Fibroblast of mammary gland (primary cell): ENCODE data around the gene CHD5.

Experiments
- DNase-seq: peaks from one replicate; pipeline ENCODE4 v3.0.0-alpha.2; 2010; ENCODE audit warnings: low read depth
- H3K4me3 ChIP-seq: 2 replicates; pipeline ENCODE4 v1.5.1; 2011; ENCODE audit warnings: low read depth, mild to moderate bottlenecking, low read length, moderate library complexity; ENCODE audit not compliant: control insufficient read depth
- TF ChIP-seq, protein P1 (sequence below): conservative IDR thresholded peaks from 2 replicates; pipeline ENCODE4 v1.5.1; 2011; ENCODE audit warnings: low read depth, low read length, inconsistent platforms; ENCODE audit not compliant: control insufficient read depth, insufficient read depth

Gene CHD5

DNA sequence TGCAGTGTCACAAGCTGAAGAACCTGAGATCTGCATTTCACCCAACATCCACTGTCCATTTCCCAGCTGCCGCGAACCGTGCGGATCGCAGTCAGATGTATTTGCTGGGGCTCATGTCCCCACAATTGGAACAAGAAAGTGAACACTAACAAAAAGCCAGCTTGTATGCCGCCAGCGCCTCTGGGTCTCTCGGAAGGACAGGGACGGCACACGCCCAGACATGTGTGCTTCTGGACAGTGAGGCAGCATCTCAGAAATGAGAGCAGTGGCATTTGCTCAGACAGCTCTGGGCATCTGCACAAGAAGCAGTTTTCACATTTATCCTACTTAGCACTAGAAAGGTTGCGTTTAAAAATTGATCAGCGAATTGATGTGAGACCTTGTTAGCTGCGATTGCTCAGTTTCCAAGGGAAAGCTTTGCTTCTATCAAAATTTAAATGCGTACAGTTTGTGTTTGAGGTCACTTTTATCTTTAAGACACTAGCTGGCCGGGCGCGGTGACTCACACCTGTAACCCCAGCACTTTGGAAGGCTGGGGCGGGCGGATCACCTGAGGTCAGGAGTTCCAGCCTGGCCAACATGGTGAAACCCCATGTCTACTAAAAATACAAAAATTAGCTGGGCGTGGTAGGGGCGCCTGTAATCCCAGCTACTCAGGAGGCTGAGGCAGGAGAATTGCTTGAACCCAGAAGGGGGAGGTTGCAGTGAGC lies 105.8 kb downstream of the CHD5 start:
- no peak overlapping the region for H3K4me3 ChIP-seq

DNA sequence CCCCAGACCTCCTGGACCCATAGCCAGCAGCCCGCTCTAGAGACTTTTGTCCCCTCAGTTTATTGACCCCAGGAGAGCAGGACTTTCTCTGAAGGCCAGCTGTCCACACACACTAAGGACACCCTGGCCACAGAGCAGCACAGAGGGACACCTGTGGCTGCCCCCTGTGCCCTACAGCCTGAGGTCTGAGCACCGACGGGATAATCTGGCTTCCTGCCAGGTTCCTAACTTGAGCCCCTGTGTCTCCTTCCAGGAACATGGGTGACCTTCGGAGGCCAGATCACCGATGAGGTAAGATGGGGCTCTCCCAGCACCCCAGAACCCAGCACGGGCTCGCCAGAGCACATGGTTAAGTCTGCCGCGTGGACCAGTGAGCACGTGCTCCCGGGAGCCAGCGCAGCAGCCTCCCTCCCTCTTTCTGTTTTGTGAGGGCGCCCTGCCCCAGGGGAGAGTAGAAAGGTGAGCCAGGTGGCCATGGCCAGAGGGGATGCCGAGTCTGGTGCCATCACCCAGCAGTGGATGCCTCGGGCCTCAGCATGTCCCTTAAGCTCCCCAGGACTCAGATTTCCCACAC lies 106.6 kb downstream of the CHD5 start:
- TF ChIP-seq, protein P1, sequence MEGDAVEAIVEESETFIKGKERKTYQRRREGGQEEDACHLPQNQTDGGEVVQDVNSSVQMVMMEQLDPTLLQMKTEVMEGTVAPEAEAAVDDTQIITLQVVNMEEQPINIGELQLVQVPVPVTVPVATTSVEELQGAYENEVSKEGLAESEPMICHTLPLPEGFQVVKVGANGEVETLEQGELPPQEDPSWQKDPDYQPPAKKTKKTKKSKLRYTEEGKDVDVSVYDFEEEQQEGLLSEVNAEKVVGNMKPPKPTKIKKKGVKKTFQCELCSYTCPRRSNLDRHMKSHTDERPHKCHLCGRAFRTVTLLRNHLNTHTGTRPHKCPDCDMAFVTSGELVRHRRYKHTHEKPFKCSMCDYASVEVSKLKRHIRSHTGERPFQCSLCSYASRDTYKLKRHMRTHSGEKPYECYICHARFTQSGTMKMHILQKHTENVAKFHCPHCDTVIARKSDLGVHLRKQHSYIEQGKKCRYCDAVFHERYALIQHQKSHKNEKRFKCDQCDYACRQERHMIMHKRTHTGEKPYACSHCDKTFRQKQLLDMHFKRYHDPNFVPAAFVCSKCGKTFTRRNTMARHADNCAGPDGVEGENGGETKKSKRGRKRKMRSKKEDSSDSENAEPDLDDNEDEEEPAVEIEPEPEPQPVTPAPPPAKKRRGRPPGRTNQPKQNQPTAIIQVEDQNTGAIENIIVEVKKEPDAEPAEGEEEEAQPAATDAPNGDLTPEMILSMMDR, result no peak
- H3K4me3 ChIP-seq, result no peak overlapping the region
- no peak for DNase-seq

More for the DNA sequence above, 105.8 kb downstream of the CHD5 start:
- no peak for DNase-seq
- TF ChIP-seq, protein P1, result no peak

DNA sequence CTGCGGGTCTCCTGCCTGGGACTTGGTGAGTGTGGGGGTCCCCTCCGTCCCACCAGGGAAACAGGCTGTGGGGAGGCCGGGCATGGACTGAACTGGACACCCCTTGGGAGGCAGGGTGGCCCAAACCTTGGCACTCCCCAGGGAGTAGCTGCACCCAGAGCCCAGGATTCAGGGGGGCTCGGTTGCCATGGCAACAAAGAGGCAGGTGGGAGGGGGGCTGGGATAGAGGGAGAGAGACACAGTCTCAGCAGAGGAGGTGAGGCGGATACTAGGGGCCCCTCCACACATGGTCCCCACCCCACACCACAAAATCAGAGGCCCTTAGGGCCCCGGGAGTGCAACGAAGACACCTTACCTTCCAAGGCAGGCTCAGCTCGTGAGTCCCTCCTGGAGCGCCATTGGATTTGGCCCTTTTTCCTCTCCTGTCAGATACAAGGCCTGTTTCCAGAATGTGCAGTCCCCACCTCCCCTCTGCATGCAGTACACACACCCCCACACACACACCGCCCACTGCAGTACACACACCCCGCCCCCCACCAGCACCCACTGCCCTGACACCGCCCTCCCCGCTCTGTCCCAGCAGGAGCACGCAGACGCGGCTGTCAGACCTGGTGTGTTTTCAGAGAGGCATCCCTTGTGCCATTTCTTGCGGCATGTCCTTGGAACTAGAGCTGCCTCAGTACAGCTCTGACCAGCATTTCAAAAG lies 107.2 kb downstream of the CHD5 start:
- DNase-seq, result no peak
- TF ChIP-seq, protein P1, result no peak
- H3K4me3 ChIP-seq, result no peak overlapping the region

DNA sequence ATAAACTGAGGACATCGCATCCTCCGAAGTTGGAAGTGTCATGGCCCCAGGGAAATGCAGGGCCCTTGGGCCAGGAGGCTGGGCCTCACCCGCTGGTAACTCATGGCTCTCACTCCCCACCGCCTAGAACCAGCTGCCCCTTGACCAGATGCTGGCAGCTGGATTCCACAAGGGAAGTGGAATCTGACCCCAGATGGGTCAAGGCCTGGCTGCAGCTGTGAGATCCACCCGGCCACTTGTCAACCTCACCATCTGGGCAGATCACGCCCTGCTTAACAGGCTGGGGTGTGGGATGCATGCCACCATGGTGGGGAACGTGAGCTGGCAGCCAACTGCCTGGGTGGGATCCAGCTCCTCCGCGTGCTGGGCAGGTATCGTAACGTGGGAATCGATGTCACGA lies 108.9 kb downstream of the CHD5 start:
- DNase-seq, result no peak
- H3K4me3 ChIP-seq, result no peak overlapping the region
- TF ChIP-seq, protein P1, result no peak

DNA sequence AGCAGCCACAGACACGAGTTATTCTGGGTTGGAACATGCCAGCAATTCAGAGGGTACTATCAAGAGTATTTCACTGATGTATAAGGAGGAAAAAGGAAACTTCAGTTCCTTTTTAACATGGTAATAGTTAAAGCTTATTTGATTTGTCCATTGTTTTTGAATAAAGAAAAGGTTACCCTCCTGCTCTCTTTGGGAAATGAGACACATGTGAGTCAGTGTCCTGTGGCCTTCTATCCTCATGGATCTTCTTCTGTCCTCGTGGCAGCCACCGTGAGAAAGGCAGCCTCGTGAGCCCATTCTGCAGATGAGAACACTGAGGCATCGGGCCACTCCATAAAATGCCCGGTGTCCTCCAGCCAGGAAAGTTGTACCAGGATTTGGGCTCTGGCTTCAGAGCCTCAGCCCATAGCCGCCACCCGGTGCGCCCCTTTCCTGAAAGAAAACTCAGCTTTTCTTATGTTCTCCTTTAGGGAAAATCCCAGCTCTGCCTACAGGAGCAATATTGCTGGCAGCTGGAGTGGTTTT lies 109.6 kb downstream of the CHD5 start:
- TF ChIP-seq, protein P1, result no peak
- no peak for DNase-seq
- H3K4me3 ChIP-seq, result no peak overlapping the region

DNA sequence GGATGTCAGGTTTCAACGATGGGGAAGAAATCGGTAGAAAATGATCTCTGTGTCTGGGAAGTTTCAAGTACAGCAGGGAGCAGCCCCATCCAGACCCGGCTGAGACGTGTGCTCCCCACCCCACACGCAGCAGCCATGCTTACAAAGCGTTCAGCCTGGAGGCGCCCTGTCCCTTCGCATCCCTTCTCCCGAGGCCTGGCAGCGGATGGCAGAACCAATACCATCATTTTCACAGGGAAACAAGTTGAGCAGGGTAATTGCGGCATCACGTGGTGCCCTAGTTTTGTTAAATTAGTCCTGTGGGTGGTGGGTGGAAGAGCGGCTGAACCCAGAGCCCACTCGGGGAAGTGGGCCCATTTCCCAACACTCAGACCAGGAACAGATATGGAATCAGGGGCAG lies 110.5 kb downstream of the CHD5 start:
- DNase-seq, result no peak
- TF ChIP-seq, protein P1, result no peak
- no peak overlapping the region for H3K4me3 ChIP-seq
